ENCODE measurements around the gene WWOX. TPM values are rescaled to one million over a fixed set of nuclear protein-coding genes. Genes with fewer than 3 reads are reported as not detected.
A peak's percentile ranks its signal among the peaks of the same experiment; 100 is the strongest.

The WWOX gene
- total RNA-seq, 3 donors from 2014 or later (not counting 1 experiment from before 2014, with no cell fraction given): 21.0 to 29.8 (median 27.0) TPM

DNA sequence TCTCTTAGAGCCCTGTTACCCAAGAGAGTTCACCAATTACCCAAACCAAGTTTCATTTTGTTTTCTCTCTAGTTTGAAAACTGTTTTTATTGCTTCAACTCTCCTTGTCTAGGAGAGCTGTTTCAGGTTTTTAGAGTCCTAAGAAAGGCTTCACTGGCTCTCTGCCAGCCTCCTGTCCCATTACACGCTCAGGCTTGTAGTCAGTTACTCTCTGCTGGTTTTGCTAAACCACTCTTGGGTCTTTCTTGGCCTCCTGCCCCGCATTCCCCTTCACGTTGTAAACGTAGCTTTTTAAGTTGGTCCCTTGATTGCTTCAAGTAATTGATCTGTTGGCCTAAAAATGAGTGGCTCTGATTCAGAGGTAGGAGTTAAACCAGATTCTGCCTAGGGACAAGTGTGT lies 972.0 kb downstream of the WWOX start:
- H3K4me1 Mint-ChIP-seq: peaks cover 46 to 52% of the 10 kb centered on the region in 2 donors
- no peaks in the 10 kb centered on the region for H3K27me3 ChIP-seq (ENCODE audit: control insufficient read depth, insufficient read depth, low read length)
- no peak overlapping the region for H3K4me3 ChIP-seq (ENCODE audit: low read length)
- no peak for DNase-seq
- no peaks in the 10 kb centered on the region for H3K36me3 Mint-ChIP-seq
- H3K27me3 Mint-ChIP-seq (ENCODE audit: low read depth in 2 of 2): peaks cover 2 to 7% of the 10 kb centered on the region in 2 donors
- peak overlapping the region; percentile 39 to 65 for H3K27ac Mint-ChIP-seq
- peak in 1 of 3 donors; percentile 17 for ATAC-seq
- H3K27ac ChIP-seq (ENCODE audit: low read length): no peak overlapping the region
- H3K4me3 Mint-ChIP-seq: no peak overlapping the region
- TF ChIP-seq, protein P1, sequence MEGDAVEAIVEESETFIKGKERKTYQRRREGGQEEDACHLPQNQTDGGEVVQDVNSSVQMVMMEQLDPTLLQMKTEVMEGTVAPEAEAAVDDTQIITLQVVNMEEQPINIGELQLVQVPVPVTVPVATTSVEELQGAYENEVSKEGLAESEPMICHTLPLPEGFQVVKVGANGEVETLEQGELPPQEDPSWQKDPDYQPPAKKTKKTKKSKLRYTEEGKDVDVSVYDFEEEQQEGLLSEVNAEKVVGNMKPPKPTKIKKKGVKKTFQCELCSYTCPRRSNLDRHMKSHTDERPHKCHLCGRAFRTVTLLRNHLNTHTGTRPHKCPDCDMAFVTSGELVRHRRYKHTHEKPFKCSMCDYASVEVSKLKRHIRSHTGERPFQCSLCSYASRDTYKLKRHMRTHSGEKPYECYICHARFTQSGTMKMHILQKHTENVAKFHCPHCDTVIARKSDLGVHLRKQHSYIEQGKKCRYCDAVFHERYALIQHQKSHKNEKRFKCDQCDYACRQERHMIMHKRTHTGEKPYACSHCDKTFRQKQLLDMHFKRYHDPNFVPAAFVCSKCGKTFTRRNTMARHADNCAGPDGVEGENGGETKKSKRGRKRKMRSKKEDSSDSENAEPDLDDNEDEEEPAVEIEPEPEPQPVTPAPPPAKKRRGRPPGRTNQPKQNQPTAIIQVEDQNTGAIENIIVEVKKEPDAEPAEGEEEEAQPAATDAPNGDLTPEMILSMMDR (IDR thresholded peaks at IDR 0.05): no peak
- no peaks in the 10 kb centered on the region for H3K36me3 ChIP-seq (ENCODE audit: control insufficient read depth, insufficient read depth, low read length)
- intact Hi-C loops (cut with micrococcal nuclease): no loop called here
- peaks cover 11% of the 10 kb centered on the region for H3K4me1 ChIP-seq (ENCODE audit: control insufficient read depth, insufficient read depth, low read length)
- no peaks in the 10 kb centered on the region for H3K9me3 Mint-ChIP-seq
- H3K9me3 ChIP-seq (ENCODE audit: control insufficient read depth, insufficient read depth, low read length): no peaks in the 10 kb centered on the region
- WGBS (ENCODE audit: insufficient coverage): 31% methylated on average over 4 of the region's 4 CpGs

DNA sequence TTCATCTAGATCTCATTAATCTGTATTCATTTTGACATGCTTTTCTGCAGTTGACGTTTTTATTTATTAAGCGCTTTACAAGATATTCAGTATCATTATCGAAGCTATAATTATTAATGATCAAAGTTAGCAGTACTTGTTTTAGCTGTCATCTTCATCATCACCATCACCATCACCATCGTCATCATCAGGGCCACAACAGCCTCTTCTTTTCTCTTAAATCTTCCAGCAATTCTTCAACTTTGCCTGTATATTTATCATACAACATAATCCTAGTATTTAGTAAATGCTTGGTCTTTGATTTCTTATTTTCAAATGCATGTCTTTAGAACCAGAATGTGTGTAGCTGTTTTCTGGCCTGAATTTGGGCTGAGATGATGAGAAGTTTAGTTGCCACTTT lies 973.1 kb downstream of the WWOX start:
- H3K27me3 Mint-ChIP-seq (ENCODE audit: low read depth in 2 of 2): peaks cover 0 to 7% of the 10 kb centered on the region in 2 donors
- no peaks in the 10 kb centered on the region for H3K27me3 ChIP-seq (ENCODE audit: control insufficient read depth, insufficient read depth, low read length)
- intact Hi-C loops (cut with micrococcal nuclease): no loop called here
- no peaks in the 10 kb centered on the region for H3K9me3 Mint-ChIP-seq
- ATAC-seq (no peak), DNase-seq (no peak)
- H3K4me1 Mint-ChIP-seq: peaks cover 57 to 63% of the 10 kb centered on the region in 2 donors
- H3K9me3 ChIP-seq (ENCODE audit: control insufficient read depth, insufficient read depth, low read length): no peaks in the 10 kb centered on the region
- no peak overlapping the region for H3K4me3 ChIP-seq (ENCODE audit: low read length)
- no peaks in the 10 kb centered on the region for H3K36me3 ChIP-seq (ENCODE audit: control insufficient read depth, insufficient read depth, low read length)
- H3K4me3 Mint-ChIP-seq: no peak overlapping the region
- H3K27ac Mint-ChIP-seq: no peak overlapping the region
- peaks cover 13% of the 10 kb centered on the region for H3K4me1 ChIP-seq (ENCODE audit: control insufficient read depth, insufficient read depth, low read length)
- no peaks in the 10 kb centered on the region for H3K36me3 Mint-ChIP-seq
- 87% methylated on average over 4 of the region's 4 CpGs for WGBS (ENCODE audit: insufficient coverage)
- TF ChIP-seq, protein P1 (IDR thresholded peaks at IDR 0.05): no peak
- no peak overlapping the region for H3K27ac ChIP-seq (ENCODE audit: low read length)

DNA sequence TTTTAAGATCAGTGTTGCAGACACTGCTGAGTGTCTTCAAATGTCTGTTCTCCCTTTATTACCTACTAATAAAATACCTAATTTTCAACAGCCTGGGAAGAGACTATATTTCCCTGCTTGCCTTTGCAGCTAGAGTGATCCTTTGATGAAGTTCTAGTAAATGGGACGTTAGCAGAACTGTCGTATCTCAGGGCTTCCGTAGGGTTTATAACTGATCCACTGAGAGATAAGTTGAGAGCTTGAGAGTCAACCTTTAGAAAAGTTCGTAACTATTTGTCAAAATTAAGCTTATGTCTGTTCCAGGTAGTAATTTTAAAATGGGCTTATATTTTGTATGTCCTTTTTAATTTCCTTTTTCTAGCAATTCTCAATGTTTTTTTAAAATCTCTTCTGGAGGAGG lies 974.1 kb downstream of the WWOX start:
- Mint-ChIP-seq H3K27ac (peak overlapping the region in 1 of 2 donors; percentile 53), H3K4me3 (peak overlapping the region; percentile 47), H3K27me3 (ENCODE audit: low read depth in 2 of 2) (peaks cover 0 to 7% of the 10 kb centered on the region in 2 donors), H3K4me1 (peaks cover 67 to 73% of the 10 kb centered on the region in 2 donors), H3K9me3 (no peaks in the 10 kb centered on the region), H3K36me3 (no peaks in the 10 kb centered on the region)
- TF ChIP-seq, protein P1 (IDR thresholded peaks at IDR 0.05): no peak
- intact Hi-C loops (cut with micrococcal nuclease): no loop called here
- Histone ChIP-seq H3K9me3 (ENCODE audit: control insufficient read depth, insufficient read depth, low read length) (no peaks in the 10 kb centered on the region), H3K4me1 (ENCODE audit: control insufficient read depth, insufficient read depth, low read length) (peaks cover 20% of the 10 kb centered on the region), H3K27ac (ENCODE audit: low read length) (no peak overlapping the region), H3K36me3 (ENCODE audit: control insufficient read depth, insufficient read depth, low read length) (no peaks in the 10 kb centered on the region), H3K4me3 (ENCODE audit: low read length) (no peak overlapping the region), H3K27me3 (ENCODE audit: control insufficient read depth, insufficient read depth, low read length) (no peaks in the 10 kb centered on the region)
- DNase-seq (no peak), ATAC-seq (no peak)
- WGBS (ENCODE audit: insufficient coverage): 47% methylated on average over 3 of the region's 4 CpGs

DNA sequence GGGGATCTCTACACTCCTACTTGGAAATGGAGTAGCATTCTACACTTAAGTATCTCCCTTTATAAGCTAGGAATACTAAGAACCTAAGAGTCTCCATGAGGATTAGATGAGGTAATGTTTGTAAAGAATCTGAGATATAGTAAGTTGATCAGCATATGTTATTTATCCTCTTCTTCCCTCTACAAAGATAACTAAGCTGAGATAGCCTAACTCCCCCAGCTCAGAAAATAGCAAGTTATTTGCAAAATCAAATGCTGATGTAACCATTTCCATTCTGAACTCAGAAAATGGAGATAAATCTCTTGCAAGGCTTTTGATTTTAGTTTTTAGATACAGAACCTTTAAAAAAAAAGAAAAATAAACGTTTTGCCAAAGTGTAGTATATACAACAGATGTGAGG lies 975.1 kb downstream of the WWOX start:
- WGBS (ENCODE audit: insufficient coverage): no CpG with 5 or more reads among the region's 1 CpG
- Mint-ChIP-seq H3K9me3 (no peaks in the 10 kb centered on the region), H3K4me1 (peaks cover 72 to 77% of the 10 kb centered on the region in 2 donors), H3K27me3 (ENCODE audit: low read depth in 2 of 2) (peaks cover 0 to 7% of the 10 kb centered on the region in 2 donors), H3K27ac (no peak overlapping the region), H3K4me3 (no peak overlapping the region), H3K36me3 (no peaks in the 10 kb centered on the region)
- TF ChIP-seq, protein P1 (IDR thresholded peaks at IDR 0.05): no peak
- intact Hi-C loops (cut with micrococcal nuclease): no loop called here
- Histone ChIP-seq H3K4me1 (ENCODE audit: control insufficient read depth, insufficient read depth, low read length) (peaks cover 20% of the 10 kb centered on the region), H3K9me3 (ENCODE audit: control insufficient read depth, insufficient read depth, low read length) (no peaks in the 10 kb centered on the region), H3K27me3 (ENCODE audit: control insufficient read depth, insufficient read depth, low read length) (no peaks in the 10 kb centered on the region), H3K27ac (ENCODE audit: low read length) (no peak overlapping the region), H3K36me3 (ENCODE audit: control insufficient read depth, insufficient read depth, low read length) (no peaks in the 10 kb centered on the region), H3K4me3 (ENCODE audit: low read length) (no peak overlapping the region)
- no peak for ATAC-seq
- no peak for DNase-seq

Data from natural killer cell (primary cell).